H1 (cell line): ENCODE measurements around the gene DDN. TPM values are rescaled to one million over a fixed set of nuclear protein-coding genes. Genes with fewer than 3 reads are reported as not detected.

Experiments used
- BRCA1 ChIP-seq: IDR thresholded peaks from 2 replicates; pipeline ENCODE4 v1.6.1; 2012; ENCODE audit warnings: low read depth, low read length, improper control_type of control experiment
- CHD7 ChIP-seq: fragments of 300-600 bp; sonication (generic); IDR thresholded peaks from 2 replicates; pipeline ENCODE4 v1.7.1; 2012; ENCODE audit warnings: low read length, moderate library complexity, mild to moderate bottlenecking, inconsistent platforms; ENCODE audit not compliant: insufficient replicate concordance
- E2F6 ChIP-seq: IDR thresholded peaks from 2 replicates; pipeline ENCODE4 v1.6.1; 2012; ENCODE audit warnings: inconsistent platforms
- FOSL1 ChIP-seq: IDR thresholded peaks from 2 replicates; pipeline ENCODE4 v1.6.1; 2011; ENCODE audit warnings: mild to moderate bottlenecking, low read depth, low read length, moderate library complexity; ENCODE audit not compliant: insufficient read depth
- HDAC6 ChIP-seq: IDR thresholded peaks from one replicate; pipeline ENCODE4 v1.7.1; 2012; ENCODE audit warnings: low read depth, mild to moderate bottlenecking, inconsistent platforms, low read length, moderate library complexity
- RAD21 ChIP-seq, 2 experiments: IDR thresholded peaks in 1 of 2; conservative IDR thresholded peaks in 1 of 2; 2 replicates each; pipeline ENCODE4 v1.6.1; 2011; ENCODE audit warnings: low read depth in 2 of 2, low read length in 2 of 2, improper control_type of control experiment in 1 of 2, inconsistent platforms in 1 of 2, mild to moderate bottlenecking in 1 of 2, moderate library complexity in 1 of 2
- SRF ChIP-seq: IDR thresholded peaks from 2 replicates; pipeline ENCODE4 v1.6.1; 2011; ENCODE audit warnings: mild to moderate bottlenecking, low read depth, low read length, moderate library complexity
- polyA plus RNA-seq, 7 experiments: library from polyadenylated mRNA; depleted of rRNA in 3 of 7; stranded (reverse) in 5 of 7; unstranded in 2 of 7; fragments of >200 nt in 5 of 7; fragments of 200-250 nt in 2 of 7; gene quantifications; 1 replicate in 5 of 7; 2 replicates in 1 of 7; 4 replicates in 1 of 7; pipeline versions ENCODE4 v1.2.1 to v1.2.3, GENCODE V29; 2011 to 2013; ENCODE audit warnings: missing spikeins in 2 of 7, mixed read lengths in 2 of 7
- total RNA-seq: library from RNA; stranded (reverse); fragmentation: NEBNext Ultra II Directional; extraction: Animal tissue kit (Norgen Biotek cat#: 25700); gene quantifications from 2 replicates; pipeline ENCODE4 v1.2.1, GENCODE V29; 2021

Gene DDN
- total and polyA plus RNA-seq, 2 of the 8 experiments (the other 6 are each of a cell fraction or from before 2014, with no cell fraction given) = 0.14 to 0.30 TPM

GRCh38 chr12:49039421-49040363 lies 40.5 kb upstream of the DDN start (continued):
- TF ChIP-seq CHD7 (no peak), E2F6 (no peak), HDAC6 (no peak), RAD21 (IDR thresholded peaks at IDR 0.05 in 1 of 2, conservative IDR thresholded peaks at IDR 0.05 in 1 of 2; ENCODE audit: low read depth in 2 of 2, low read length in 2 of 2) (no peak), FOSL1 (no peak), SRF (no peak), BRCA1 (no peak)
